ENCODE results near the gene SGMS2.
"Not testable (repeated sequence)": the region's sequence is repeated elsewhere in the genome, so short reads cannot be mapped to it uniquely, and the experiment has no call there.

Gene SGMS2

DNA sequence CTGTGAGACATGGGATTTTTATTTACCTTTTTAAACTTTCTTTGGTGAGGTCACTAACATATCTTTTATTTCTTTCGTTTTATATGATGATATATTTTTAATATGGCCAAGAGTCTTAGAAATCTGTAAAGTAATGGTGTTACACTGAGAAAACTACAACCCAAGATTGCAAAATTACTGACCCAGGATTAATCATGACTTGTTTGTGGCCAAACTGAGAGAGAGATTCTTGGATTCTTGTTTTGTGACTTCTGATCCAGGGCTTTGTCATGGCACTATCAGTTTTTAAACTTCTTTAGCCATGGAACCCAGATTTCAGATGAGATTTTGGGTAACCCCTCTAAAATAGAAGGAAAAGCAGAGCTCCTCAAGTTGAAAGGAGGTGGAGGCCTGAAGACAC lies 42.0 kb downstream of the SGMS2 start:
- no peak for DNase-seq (ENCODE audit: low spot score)

DNA sequence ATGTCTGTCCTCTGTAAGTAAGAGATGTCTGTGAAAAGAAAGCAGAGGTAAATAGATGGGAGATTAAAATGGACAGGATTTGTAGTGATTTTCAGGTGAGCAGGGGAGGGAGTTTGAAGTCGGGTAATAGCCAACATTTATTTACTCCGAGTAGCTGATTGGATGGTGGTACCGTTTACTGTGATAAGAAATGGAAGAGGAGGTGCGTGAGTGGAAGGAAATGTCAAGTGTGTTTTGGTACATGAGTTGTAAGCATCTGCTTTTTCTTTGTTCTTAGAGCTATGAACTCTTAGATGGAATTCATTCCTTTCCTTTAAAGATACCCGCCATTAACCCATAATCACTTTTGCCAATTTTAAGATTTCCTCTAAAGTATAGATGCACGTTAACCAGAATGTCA lies 45.5 kb downstream of the SGMS2 start:
- DNase-seq (ENCODE audit: low spot score), result no peak

DNA sequence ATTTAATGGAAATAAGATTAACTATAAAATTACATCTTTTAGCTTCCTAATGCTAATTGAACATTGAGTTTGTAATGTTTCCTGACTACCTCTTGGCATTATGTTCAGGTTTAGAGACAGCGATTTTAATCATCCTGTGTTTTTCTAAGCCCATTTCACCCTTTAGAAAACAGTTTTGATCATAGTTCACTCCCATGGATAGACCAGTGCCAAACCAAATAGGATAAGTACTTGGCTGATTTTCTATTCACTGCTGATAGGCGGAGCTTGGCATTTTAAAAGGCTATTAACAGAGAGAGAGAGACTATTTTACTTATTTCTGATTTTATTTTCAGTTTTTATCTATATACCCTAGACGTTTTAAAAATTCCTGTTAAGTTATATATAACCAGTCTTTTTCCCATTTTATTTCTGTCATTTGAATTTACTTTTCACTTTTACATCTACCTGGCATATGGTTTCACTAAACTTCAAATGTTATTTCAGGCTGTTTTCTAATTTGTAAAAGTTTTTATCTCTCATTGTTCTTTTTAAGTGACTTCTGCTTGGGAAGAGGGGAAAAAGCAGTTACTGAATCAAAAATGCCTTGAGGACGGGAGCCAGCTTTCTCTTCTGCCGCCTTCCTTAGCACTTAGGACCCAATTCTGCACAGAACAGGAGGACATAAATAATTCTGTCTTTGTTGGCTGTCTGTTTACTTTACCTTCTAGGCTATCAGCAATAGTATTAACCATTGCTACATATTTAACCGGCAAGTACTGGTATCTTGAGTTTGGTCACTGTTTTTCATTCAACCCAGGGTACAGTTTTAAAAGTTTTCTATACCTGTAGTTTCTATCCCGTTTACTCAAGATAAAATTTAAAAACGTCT lies 46.4 kb downstream of the SGMS2 start:
- no peak for DNase-seq (ENCODE audit: low spot score)

DNA sequence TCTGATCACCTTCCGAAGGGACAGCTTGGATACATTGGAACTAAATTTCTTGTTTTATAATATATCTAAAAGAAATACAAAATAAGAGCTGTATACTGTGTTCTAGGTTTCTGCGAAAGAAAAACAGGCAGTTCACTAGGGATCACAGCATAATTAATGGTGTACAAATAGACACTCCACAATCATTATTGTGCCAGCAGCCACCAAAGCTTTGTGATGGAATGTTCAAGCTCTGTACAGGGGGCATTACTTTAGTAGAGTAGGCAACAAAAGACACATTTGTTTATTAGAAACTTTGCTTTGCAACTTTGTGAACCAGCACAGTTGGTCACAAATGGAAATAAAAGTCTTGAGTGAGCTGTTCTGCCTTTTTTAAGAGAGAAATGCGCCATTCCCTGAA lies 49.3 kb downstream of the SGMS2 start:
- no peak for DNase-seq (ENCODE audit: low spot score)

DNA sequence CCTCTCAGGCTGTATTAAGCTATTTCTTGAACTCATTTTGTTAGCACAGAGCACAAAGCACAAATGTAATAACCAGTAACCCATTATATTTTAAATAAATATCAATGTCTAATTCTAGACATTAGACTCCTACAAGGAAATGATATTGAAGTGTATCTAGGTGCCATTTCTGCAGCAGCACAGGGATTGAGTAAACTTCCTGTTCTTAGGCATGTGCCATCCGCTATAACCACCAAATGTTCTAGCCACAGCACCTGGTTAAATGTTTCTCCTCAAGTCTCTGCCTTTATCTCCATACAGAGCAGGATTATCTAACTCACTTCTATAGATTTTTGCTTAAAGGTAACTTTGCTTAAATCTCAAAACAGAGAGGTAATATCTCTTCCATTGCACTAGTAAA lies 51.4 kb downstream of the SGMS2 start:
- no peak for DNase-seq (ENCODE audit: low spot score)

DNA sequence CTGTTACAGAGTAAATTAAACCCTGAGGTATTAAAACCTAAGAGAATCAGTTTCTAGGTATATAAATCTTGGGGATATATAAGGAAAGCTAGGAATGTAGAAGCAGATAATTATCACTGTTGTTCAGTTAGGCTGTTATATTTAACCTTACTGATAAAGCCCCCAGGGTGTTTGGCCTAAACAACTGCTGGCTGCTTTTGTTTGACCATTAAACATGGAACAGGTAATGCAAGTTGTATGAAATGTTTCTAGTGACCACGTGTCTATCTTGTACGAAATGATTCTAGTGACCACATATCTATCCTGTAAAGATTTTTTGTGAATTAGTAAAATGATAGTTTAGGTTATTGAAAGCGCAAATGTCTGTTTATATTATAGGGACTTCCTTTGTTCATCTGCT lies 52.6 kb downstream of the SGMS2 start:
- DNase-seq (ENCODE audit: low spot score), result no peak

DNA sequence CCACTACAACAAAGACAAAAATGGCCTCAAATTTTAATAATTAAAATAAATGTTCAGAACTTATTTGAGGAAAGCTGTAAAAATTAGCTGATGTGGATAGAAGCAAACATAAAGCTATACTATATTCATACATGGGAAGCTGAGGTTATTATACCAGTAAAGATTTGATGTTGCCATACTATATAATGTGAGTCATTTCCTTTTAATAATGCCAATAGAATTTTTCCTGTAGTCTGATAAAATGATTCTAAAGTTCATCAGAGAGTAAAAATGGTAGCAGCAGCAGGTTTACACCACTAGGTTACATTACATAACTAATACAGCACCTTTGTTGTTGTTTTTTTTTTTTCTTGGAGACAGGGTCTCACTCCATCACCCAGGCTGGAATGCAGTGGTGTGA lies 61.1 kb downstream of the SGMS2 start:
- DNase-seq (ENCODE audit: low spot score), result no peak

DNA sequence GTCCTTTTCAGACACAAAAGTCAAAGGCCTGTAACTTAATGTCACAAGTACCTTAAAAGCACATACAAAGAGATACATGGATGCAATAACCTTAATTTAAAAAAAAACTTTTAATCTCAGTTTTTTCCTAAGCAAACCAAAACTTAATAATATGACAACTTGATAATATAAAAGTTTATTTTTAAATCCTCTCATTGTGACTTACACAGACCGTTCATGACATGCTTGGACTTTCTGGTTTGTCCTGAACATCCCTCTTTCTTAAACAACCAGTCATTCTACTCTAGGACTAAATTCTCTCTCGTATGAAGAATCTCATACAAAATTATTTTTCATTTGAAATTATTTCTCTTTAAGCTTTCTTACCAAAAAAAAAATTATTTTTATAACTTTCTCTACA lies 63.5 kb downstream of the SGMS2 start:
- no peak for DNase-seq (ENCODE audit: low spot score)

DNA sequence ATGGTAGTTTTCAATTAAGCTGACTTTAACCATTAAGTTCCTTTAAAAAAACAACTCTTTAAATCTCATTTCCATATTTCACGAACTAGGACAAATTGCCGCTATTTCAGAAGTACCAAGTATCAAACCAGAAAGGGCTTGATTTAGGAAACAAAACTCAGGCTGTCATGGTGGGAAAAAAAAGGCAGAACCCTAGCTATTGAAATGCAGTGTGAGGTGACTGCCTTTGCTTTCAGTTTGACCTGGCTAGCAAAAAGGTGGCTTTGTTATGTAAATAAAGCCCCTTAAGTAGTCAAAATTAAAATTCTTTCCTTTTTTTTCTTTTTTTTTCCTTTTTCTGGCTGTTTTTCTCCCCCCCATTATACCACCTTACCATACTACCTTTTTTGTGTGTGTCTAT lies 66.0 kb downstream of the SGMS2 start:
- no peak for DNase-seq (ENCODE audit: low spot score)

DNA sequence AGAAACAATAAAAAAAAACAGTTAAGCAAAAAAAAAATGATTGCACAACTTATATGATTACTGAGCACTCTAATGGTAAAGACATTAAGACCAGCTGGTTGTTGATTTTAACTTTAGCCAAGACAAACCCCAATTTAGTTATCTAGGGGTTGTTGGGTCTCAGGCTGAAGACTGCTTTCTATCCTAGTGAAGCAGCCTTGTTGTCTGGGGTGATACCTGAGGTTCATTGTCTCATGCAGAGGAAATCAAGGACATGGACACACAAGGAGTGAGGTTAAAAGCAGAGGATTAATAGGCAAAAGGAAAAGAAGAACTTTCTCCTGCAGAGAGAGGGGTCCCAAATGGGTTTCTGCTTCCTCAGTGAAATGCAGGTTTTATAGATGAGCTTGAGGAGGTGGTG lies 66.6 kb downstream of the SGMS2 start:
- no peak for DNase-seq (ENCODE audit: low spot score)

DNA sequence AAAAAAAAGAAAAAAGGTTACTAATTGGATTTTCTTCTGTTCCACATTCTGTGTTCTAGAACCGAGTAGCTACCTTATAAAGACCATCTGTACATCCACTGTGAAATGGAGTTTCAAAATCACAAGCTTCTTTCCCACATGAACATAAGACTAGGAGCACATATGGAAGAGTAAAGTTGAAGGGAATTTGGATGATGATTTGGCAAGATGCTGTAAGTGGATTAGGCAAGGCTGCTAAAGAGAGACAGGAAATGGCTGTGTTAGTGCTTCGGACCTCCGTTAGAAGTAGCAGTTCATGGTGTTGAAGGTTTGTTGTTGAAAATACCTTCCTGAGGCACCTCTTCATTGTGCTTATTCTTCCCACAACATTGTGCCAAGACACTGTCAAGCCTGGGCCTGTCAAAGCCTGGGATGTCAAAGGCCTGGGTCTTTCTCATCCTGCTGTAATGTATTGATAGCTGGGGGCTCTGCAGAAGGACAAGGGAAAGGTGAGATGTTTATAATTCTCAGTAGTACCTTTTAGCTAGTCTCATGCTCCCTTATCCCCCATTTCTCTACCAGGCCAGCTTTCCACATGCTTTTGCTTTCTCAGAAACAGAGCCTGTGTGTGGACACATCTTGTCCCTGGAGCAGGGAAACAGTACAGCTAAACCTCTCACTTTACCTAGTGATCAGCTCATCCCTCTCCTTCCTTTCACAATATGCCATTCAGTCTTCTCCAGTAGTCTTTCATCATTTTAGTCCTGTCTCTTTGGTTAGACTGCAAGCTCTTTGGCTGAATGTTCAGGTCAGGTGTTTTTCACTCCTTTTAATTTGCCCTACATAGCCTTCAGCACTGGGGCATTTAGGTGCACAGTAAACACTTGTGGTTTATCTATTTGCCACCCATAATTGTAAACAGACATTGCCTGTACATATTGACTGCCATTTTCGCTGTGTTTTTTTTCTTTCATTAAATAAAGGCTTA lies 68.7 kb downstream of the SGMS2 start:
- no peak for DNase-seq (ENCODE audit: low spot score)

DNA sequence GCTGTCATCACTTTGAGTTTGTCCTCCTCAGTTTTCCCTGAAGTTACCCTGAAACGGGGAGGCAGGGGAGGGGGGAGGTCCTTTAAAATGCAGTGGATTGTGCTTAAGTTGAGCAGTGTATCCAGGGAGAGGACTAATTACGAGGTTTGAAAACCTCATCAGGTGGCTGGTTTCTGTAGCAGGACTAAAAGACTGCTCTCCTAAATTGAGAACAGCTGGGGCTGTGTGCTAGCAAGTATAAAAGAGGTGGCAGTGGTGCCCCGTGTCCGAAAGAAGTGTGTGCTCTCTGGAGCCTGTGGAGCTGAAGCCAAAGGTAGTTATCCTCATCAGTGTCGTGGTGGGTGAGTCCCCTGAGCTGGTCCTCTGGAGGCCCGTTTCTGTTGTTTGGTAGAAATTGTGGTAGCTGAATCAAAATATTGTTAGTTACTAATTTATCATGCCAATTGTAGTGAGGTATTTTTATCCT lies 69.4 kb downstream of the SGMS2 start:
- DNase-seq (ENCODE audit: low spot score), result no peak

DNA sequence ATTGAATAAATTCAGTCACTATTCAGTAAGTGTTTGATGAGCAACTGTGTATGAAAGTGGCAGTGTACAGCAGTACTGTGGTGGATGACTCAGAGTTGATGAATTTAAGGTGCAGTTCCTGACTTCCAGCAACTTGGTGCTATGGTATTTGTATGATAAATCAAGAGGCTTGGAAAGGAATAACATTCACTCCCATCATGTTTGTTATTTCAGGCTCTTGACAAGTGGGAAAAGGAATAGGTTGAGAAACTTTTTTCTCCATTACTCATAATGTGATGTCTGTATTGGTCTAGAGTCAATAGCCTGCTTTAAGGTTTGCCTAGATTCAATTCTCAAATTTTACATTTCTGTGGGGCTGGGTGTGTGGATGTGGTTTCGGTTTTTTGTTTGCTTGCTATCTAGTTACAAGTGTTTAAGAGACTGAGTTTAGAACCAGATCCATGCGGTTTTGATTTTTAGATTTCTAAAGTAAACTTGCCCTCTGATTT lies 71.5 kb downstream of the SGMS2 start:
- DNase-seq (ENCODE audit: low spot score), result no peak

DNA sequence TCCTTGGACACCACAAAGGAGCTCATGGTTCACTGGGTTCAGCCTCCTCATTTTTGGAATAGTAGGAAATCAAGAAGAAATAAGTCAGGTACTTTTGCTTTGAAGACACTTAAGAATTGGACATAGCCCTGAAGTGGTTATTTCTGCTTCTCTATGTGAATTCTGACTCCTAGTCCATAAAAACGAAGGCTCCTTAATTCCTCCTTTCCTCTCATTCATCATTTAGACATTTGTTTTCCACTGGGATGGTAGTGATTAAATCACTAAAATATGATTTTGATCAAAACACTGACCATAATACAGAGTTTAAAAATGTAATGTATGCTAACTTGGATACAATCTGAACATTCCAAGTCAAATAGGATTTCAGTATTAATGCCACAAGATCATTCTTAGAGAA lies 71.9 kb downstream of the SGMS2 start:
- DNase-seq (ENCODE audit: low spot score), result no peak

DNA sequence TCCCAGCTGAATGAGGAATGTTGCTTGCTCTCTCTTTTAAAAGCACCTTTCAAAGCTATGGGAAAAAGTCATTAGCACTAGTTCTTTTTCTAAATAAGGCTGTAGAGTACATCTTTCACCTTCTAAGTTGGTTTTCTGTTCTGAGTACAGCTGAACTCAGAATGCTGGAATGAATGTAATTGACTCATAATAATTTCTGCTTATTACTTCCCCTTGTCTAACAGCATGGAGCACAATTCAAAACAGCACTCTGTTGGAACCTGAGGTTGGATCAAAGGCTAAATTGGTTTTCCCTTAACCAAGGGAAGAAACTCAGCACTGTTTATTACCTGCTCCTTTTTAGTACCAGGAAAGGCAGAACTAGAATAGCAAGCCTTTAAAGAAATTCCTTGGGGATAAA lies 73.1 kb downstream of the SGMS2 start:
- no peak for DNase-seq (ENCODE audit: low spot score)

DNA sequence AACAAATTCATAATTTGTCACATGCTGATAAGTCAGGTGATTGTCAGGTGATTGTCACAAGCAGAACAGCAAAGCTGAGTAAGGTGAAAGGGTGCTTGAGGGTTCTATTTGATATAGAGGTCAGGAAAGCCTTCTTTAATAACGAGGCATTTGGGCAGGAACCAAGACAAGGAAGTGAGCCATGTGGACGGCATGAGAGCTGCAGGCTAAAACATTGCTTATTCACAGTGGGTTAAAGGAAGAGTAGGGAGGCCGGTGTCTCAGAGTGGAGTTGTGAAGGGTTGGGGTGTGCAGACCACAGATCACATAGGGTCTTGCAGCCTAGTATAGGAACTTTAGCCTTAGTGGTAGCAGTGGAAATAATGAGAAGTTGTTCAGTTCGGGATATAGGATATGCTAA lies 75.3 kb downstream of the SGMS2 start:
- DNase-seq (ENCODE audit: low spot score), result no peak

DNA sequence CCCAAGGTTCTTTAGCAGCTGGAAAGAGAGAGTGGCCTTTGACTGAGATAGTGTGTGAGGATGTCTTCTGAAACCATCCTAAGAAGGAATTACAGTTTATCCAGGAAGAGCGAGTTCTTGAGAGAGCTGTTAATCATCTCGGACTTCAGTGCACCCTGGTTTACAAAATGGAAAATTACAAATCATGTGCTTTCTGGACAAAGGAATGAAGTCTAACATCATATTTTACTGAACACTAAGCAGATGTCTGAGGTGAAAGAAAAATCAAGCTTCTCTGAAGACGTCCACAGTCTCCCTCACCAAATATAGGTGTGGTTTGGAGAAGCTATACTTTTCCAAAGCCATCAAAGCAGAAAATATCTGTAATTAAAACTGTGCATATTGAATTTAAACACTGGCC lies 75.8 kb downstream of the SGMS2 start:
- DNase-seq (ENCODE audit: low spot score), result no peak

DNA sequence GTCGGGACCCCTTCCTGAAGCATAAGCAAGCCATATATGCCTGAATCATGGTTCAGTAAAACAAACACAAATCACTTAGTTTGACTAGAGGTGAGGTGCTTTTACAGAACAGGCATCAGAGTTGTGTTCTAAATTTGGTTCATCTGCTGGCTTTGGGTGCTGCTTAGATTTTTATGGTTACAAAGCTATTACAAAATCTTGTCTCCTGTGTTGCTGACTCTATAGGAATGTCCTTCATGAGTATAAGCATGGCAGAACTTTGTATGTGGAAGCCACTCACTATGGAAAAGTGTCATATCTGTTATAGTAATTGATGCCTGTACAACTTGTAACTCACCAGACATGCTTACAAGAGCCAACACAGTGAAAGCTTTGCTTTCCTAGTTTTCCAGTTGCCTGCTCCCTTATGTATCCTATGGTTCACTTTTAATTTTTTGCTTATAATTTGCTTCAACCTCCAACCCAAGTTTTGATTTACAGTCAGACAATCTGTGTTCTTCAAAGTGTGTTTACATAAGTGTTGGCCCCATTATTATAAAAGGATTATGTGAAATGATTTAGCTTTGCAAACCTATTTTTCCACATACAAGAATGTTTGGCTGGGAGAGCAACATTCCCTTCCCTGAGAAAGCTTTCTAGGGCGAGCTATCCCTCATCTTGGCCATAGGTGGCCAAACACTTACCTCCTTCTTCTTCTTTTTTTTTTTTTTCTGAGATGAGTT lies 76.6 kb downstream of the SGMS2 start:
- DNase-seq (ENCODE audit: low spot score), result no peak

DNA sequence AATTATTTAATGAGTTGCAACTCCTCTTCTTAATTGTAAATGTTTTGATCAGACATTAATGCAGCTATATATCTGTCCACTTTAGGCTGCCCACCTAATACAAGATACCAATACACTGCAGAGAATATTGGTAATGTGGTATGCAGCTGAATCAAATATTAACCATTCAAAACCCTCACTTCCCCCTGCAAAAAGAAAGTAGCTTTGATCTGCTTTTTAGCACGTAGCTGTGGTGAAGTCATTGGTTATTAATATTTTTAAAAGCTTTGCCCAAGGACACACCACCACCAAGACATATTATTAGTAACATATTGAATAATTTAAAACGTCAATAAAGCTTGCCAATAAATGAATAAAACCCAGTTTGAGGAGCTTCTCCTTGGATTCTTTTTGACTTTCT lies 78.0 kb downstream of the SGMS2 start:
- DNase-seq (ENCODE audit: low spot score), result no peak

DNA sequence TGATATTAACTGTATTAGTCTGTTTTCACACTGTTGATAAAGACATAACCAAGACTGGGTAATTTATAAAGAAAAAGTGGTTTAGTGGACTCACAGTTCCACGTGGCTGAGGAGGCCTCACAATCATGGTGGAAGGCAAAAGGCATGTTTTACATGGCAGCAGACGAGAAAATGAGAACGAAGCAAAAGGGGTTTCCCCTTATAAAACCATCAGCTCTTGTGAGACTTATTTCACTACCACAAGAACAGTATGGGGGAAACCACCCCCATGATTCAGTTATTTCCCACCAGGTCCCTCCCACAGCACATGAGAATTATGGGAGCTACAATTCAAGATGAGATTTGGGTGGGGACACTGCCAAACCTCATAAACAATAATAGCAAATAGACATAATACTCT lies 80.3 kb downstream of the SGMS2 start:
- not testable (repeated sequence) for DNase-seq (ENCODE audit: low spot score)

DNA sequence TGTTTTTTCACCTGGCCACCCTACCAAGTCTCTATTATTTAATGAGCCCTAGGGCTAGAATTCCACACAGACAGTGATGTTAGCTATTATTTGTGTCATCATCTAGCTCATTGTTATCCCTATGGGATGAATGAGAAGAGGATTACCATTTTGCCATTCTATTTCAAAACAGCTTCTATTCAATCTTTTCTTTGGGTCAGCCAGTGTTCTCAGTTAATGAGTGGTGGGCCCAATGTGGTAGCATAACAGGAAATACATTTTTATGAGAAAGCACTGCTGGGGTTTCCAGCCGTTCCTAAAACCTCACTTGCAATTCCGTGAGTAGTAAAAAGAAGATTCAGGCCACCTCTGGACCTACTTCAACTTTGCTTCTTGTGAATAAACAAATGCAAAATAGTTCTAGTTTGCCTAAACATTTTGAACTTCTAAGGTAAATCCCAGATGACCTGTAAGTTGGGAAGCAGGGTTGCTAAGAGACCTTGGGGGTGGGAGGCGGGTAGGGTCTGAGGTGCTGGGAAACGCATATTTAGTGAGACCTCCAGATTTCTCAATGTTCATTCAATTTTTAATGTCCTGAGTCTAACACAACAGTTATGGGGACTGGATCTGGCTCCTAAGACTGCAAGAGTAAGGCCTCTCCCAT lies 81.8 kb downstream of the SGMS2 start:
- no peak for DNase-seq (ENCODE audit: low spot score)

DNA sequence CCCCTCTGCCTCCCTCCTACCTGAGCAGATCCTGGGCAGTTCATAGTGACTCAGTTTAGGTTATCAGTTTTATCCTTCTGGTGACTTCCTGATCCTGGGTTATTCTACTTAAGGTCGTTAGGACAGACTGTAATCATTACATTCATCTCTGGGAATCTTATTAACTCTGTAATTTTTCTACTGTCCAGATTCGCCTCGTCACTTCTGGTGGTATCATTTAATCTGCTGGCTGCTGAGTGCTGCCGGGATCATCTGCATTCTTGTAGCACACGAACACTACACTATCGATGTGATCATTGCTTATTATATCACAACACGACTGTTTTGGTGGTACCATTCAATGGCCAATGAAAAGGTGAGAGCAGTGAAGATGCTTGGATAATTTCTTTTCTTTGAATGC lies 83.6 kb downstream of the SGMS2 start:
- no peak for DNase-seq (ENCODE audit: low spot score)

Data from pons (tissue), 1 donor.